ENCODE results near the gene DUX4. TPM values are rescaled to one million over a fixed set of nuclear protein-coding genes. Genes with fewer than 3 reads are reported as not detected.
A peak's percentile ranks its signal among the peaks of the same experiment; 100 is the strongest.
"Not testable (repeated sequence)": the region's sequence is repeated elsewhere in the genome, so short reads cannot be mapped to it uniquely, and the experiment has no call there.

DUX4 gene
- not detected for total RNA-seq

- H3K9me3 ChIP-seq; H3K27ac ChIP-seq; H3K4me1 ChIP-seq; H3K4me3 ChIP-seq; DNase-seq (ENCODE audit: low spot score); H3K36me3 ChIP-seq; H3K27me3 ChIP-seq: not testable (repeated sequence)
These were observed at the start of gene DUX4 for GRCh38 chr4:190173428-190173827. DUX4 (plus strand) TSS chr4:190173774; CDS start chr4:190173774, 0 bp downstream.

DNA sequence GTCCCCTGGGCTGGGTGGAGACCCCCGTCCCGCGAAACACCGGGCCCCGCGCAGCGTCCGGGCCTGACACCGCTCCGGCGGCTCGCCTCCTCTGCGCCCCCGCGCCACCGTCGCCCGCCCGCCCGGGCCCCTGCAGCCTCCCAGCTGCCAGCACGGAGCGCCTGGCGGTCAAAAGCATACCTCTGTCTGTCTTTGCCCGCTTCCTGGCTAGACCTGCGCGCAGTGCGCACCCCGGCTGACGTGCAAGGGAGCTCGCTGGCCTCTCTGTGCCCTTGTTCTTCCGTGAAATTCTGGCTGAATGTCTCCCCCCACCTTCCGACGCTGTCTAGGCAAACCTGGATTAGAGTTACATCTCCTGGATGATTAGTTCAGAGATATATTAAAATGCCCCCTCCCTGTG lies 1.9 kb downstream of the DUX4 start:
- H3K9me3 ChIP-seq; H3K27me3 ChIP-seq; H3K36me3 ChIP-seq; H3K4me1 ChIP-seq; H3K4me3 ChIP-seq; H3K27ac ChIP-seq; DNase-seq (ENCODE audit: low spot score): not testable (repeated sequence)

- not testable (repeated sequence) for H3K4me3 ChIP-seq, H3K9me3 ChIP-seq, H3K36me3 ChIP-seq, H3K4me1 ChIP-seq, H3K27ac ChIP-seq, H3K27me3 ChIP-seq
- DNase-seq (ENCODE audit: low spot score) = peak; percentile 56
These were observed 4.4 kb downstream of the DUX4 start for GRCh38 chr4:190177727-190178605.

GRCh38 chr4:190178606-190178990 lies 5.0 kb downstream of the DUX4 start:
- H3K4me3 ChIP-seq; H3K27me3 ChIP-seq; DNase-seq (ENCODE audit: low spot score); H3K4me1 ChIP-seq; H3K9me3 ChIP-seq; H3K27ac ChIP-seq; H3K36me3 ChIP-seq: not testable (repeated sequence)

DNA sequence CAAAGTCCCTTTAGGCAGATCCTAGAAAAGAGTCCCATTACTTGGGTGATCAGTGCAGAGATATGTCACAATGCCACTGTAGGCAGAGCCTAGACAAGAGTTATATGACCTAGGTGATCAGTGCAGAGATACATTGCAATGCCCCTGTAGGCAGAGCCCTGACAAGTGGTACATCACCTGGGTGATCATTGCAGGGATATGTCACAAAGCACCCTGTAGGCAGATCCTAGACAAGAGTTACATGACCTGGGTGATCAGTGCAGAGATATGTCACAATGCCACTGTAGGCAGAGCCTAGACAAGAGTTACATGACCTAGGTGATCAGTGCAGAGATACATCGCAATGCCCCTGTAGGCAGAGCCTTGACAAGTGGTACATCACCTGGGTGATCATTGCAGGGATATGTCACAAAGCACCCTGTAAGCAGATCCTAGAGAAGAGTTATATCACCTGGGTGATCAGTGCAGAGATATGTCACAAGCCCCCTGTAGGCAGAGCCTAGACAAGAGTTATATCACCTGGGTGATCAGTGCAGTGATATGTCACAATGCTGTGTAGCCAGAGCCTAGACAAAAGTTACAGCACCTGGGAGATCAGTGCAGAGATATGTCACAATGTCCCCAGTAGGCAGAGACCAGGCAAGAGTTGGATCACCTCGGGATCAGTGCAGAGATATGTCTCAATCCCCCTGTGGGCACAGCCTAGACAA lies 5.6 kb downstream of the DUX4 start:
- H3K27ac ChIP-seq, H3K9me3 ChIP-seq, H3K4me1 ChIP-seq, H3K4me3 ChIP-seq, H3K27me3 ChIP-seq, H3K36me3 ChIP-seq: not testable (repeated sequence)
- DNase-seq (ENCODE audit: low spot score) = peak; percentile 54

GRCh38 chr4:190179740-190180094 lies 6.1 kb downstream of the DUX4 start:
- not testable (repeated sequence) for H3K36me3 ChIP-seq; H3K4me3 ChIP-seq; DNase-seq (ENCODE audit: low spot score); H3K27ac ChIP-seq; H3K4me1 ChIP-seq; H3K9me3 ChIP-seq; H3K27me3 ChIP-seq

DNA sequence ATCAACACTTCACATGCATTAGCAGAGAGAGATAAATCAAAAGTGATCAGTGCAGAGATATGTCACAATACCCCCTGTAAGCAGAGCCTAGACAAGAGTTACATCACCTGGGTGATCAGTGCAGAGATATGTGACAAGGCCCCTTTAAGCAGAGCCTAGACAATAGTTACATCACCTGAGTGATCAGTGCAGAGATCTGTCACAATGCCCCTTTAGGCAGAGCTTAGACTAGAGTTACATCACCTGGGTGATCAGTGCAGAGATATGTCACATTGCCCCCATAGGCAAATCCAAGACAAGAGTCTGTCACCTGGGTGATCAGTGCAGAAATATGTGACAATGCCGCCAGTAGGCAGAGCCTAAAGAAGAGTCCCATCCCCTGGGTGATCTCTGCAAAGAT lies 7.4 kb downstream of the DUX4 start:
- DNase-seq (ENCODE audit: low spot score); H3K9me3 ChIP-seq; H3K27me3 ChIP-seq; H3K27ac ChIP-seq; H3K4me3 ChIP-seq; H3K4me1 ChIP-seq; H3K36me3 ChIP-seq: not testable (repeated sequence)

DNA sequence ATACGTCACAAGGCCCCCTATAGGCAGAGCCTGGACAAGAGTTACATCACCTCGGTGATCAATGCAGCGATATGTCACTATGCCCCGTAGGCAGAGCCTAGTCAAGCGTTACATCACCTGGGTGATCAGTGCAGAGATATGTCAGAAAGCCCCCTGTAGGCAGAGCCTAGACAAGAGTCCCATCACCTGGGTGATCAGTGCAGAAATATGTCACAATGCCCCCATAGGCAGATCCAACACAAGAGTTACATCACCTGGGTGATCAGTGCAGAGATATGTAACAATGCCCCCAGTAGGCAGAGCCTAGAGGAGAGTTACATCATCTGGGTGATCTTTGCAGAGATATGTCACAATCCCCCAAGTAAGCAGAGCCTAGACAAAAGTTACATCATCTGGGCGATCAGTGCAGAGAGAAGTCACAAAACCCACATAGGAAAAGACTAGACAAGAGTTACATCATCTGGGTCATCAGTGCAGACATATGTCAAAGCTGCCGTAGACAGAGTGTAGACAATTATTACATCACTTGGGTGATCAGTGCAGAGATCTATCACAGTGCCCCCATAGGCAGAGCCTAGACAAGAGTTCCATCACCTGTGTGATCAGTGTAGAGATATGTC lies 8.0 kb downstream of the DUX4 start:
- not testable (repeated sequence) for H3K4me3 ChIP-seq, H3K27ac ChIP-seq, H3K27me3 ChIP-seq, H3K4me1 ChIP-seq, H3K9me3 ChIP-seq, H3K36me3 ChIP-seq
- peak; percentile 59 for DNase-seq (ENCODE audit: low spot score)

GRCh38 chr4:190203510-190203909 lies 29.9 kb downstream of the DUX4 start:
- H3K9me3 ChIP-seq; H3K27me3 ChIP-seq; H3K27ac ChIP-seq; DNase-seq (ENCODE audit: low spot score); H3K36me3 ChIP-seq; H3K4me3 ChIP-seq; H3K4me1 ChIP-seq: not testable (repeated sequence)

Other genes starting within 250 kb of the DUX4 start
- 10 to 100 TPM; 27.9 to 28.7 TPM for gene FRG1, start 232.9 kb upstream of the DUX4 start, total RNA-seq
- not detected for gene FRG2, start 146.5 kb upstream of the DUX4 start, total RNA-seq
- not detected for gene DBET, start 109.3 kb upstream of the DUX4 start, total RNA-seq

Measured in right atrium auricular region (tissue), 2 donors.